ENCODE results near the gene SATB1. TPM values are rescaled to one million over a fixed set of nuclear protein-coding genes. Genes with fewer than 3 reads are reported as not detected.

The SATB1 gene
- total RNA-seq, 1 donor from 2014 or later = 28.2 TPM

DNA sequence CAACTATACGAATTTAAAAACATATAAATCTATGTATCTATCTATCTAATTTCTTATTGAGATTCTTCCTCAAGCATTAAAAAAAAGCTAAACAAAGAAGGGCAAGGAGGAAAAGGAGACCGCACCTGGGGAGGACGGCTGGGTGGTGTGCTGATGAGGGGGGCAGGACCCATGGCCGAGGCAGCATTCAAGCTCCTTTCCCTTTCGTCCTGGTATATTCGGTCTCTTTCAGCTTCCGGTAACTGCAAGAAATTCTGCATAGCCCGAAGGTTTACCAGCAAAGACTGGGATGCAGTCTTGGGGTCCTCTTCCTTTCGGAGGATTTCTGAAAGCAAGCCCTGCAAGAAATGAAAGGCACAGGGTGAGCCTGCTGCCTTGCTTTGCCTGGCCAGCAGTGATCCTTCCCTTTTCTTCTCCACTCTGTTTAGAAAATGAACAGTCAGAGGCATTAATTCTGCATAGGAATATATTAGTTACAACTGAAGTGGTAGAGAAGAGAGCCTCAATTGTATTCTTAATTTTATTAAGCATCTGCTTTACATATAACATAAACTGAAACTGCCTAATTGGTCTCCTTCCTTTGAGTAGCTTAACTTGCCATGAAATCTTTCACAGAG lies 38.8 kb downstream of the SATB1 start:
- Mint-ChIP-seq H3K4me1 (ENCODE audit: unreplicated experiment) (no peaks in the 10 kb centered on the region), H3K27ac (ENCODE audit: unreplicated experiment) (no peak overlapping the region), H3K4me3 (ENCODE audit: unreplicated experiment) (no peak overlapping the region), H3K27me3 (ENCODE audit: unreplicated experiment) (no peaks in the 10 kb centered on the region), H3K9me3 (ENCODE audit: unreplicated experiment) (no peaks in the 10 kb centered on the region), H3K36me3 (ENCODE audit: low read depth, unreplicated experiment) (no peaks in the 10 kb centered on the region)
- TF ChIP-seq, protein P1, sequence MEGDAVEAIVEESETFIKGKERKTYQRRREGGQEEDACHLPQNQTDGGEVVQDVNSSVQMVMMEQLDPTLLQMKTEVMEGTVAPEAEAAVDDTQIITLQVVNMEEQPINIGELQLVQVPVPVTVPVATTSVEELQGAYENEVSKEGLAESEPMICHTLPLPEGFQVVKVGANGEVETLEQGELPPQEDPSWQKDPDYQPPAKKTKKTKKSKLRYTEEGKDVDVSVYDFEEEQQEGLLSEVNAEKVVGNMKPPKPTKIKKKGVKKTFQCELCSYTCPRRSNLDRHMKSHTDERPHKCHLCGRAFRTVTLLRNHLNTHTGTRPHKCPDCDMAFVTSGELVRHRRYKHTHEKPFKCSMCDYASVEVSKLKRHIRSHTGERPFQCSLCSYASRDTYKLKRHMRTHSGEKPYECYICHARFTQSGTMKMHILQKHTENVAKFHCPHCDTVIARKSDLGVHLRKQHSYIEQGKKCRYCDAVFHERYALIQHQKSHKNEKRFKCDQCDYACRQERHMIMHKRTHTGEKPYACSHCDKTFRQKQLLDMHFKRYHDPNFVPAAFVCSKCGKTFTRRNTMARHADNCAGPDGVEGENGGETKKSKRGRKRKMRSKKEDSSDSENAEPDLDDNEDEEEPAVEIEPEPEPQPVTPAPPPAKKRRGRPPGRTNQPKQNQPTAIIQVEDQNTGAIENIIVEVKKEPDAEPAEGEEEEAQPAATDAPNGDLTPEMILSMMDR (IDR thresholded peaks at IDR 0.05; ENCODE audit: unreplicated experiment) = no peak
- no peak for DNase-seq (ENCODE audit: low spot score)

GRCh38 chr3:18385706-18386105 lies 39.4 kb downstream of the SATB1 start:
- no peak overlapping the region for H3K4me3 Mint-ChIP-seq (ENCODE audit: unreplicated experiment)
- no peak for DNase-seq (ENCODE audit: low spot score)
- TF ChIP-seq, protein P1 (IDR thresholded peaks at IDR 0.05; ENCODE audit: unreplicated experiment) = no peak
- H3K4me1 Mint-ChIP-seq (ENCODE audit: unreplicated experiment) = no peaks in the 10 kb centered on the region
- no peaks in the 10 kb centered on the region for H3K27me3 Mint-ChIP-seq (ENCODE audit: unreplicated experiment)
- no peaks in the 10 kb centered on the region for H3K36me3 Mint-ChIP-seq (ENCODE audit: low read depth, unreplicated experiment)
- no peaks in the 10 kb centered on the region for H3K9me3 Mint-ChIP-seq (ENCODE audit: unreplicated experiment)
- H3K27ac Mint-ChIP-seq (ENCODE audit: unreplicated experiment) = no peak overlapping the region

DNA sequence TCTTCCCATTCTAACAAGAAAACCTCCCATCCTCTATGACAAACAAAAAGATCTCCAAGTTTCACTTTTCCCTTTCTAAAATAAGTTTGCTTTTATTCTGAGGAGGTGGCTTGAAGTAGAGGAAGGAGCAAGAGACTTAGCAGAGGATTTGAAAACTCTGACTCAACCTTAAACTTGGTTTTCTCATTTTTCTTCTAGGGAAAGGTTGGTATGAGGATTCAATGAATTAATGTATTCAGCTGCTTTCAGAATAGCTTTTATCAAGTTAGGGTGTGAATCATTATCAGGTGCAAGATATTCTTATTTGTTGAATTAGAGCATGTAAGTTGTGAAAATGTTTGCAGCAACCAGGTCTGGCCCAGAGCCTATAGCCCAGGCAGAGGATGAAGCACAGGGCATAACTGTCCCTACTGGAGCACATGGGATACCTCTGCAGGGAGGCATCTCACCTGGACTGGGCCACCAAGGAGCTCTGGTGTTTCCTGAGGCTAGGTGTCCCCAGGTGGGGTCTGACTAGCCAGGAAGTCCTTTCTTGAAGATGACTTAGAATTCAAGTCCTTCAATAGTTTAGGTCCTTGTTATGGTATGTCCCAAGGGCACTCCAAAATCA lies 42.3 kb downstream of the SATB1 start:
- TF ChIP-seq, protein P1 (IDR thresholded peaks at IDR 0.05; ENCODE audit: unreplicated experiment) = no peak
- H3K27me3 Mint-ChIP-seq (ENCODE audit: unreplicated experiment) = no peaks in the 10 kb centered on the region
- no peak for DNase-seq (ENCODE audit: low spot score)

GRCh38 chr3:18379647-18380046 lies 45.5 kb downstream of the SATB1 start:
- DNase-seq (ENCODE audit: low spot score) = no peak
- TF ChIP-seq, protein P1 (IDR thresholded peaks at IDR 0.05; ENCODE audit: unreplicated experiment) = no peak
- Mint-ChIP-seq H3K27ac (ENCODE audit: unreplicated experiment) (no peak overlapping the region), H3K27me3 (ENCODE audit: unreplicated experiment) (no peaks in the 10 kb centered on the region), H3K4me3 (ENCODE audit: unreplicated experiment) (no peak overlapping the region), H3K36me3 (ENCODE audit: low read depth, unreplicated experiment) (no peaks in the 10 kb centered on the region), H3K9me3 (ENCODE audit: unreplicated experiment) (no peaks in the 10 kb centered on the region), H3K4me1 (ENCODE audit: unreplicated experiment) (no peaks in the 10 kb centered on the region)

More for the DNA sequence above, 42.3 kb downstream of the SATB1 start:
- Mint-ChIP-seq H3K9me3 (ENCODE audit: unreplicated experiment) (no peaks in the 10 kb centered on the region), H3K27ac (ENCODE audit: unreplicated experiment) (no peak overlapping the region), H3K4me1 (ENCODE audit: unreplicated experiment) (no peaks in the 10 kb centered on the region), H3K4me3 (ENCODE audit: unreplicated experiment) (no peak overlapping the region), H3K36me3 (ENCODE audit: low read depth, unreplicated experiment) (no peaks in the 10 kb centered on the region)

DNA sequence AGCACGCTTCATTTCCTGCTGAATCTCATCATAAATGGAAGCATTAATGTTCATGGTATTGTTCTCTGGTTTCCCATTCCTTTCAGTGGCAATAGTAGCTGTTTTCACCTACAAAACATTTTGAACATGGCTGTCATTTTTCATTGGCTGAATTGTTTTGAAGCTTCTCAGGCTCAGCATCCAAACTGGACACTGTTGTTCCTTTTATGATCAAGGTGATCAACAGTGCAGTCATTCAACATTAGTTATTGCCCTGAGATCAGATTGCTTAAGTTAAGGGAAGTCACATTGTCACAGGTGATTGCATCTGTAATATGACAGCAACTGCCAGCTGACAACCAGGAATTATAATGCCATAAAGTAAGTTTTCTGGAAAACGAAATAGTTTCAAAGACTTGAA lies 46.9 kb downstream of the SATB1 start:
- H3K27ac Mint-ChIP-seq (ENCODE audit: unreplicated experiment) = no peak overlapping the region
- no peaks in the 10 kb centered on the region for H3K27me3 Mint-ChIP-seq (ENCODE audit: unreplicated experiment)
- H3K4me1 Mint-ChIP-seq (ENCODE audit: unreplicated experiment) = no peaks in the 10 kb centered on the region
- TF ChIP-seq, protein P1 (IDR thresholded peaks at IDR 0.05; ENCODE audit: unreplicated experiment) = no peak
- H3K36me3 Mint-ChIP-seq (ENCODE audit: low read depth, unreplicated experiment) = no peaks in the 10 kb centered on the region
- no peaks in the 10 kb centered on the region for H3K9me3 Mint-ChIP-seq (ENCODE audit: unreplicated experiment)
- no peak for DNase-seq (ENCODE audit: low spot score)
- no peak overlapping the region for H3K4me3 Mint-ChIP-seq (ENCODE audit: unreplicated experiment)
